Pulmonary artery endothelial cell (primary cell): ENCODE measurements around the gene MMP12. TPM values are rescaled to one million over a fixed set of nuclear protein-coding genes. Genes with fewer than 3 reads are reported as not detected.

Experiments used
- DNase-seq: peaks from one replicate; pipeline ENCODE4 v3.0.0-alpha.2; 2011; ENCODE audit warnings: low read depth, low spot score
- total RNA-seq: library from RNA; depleted of rRNA; stranded (reverse); fragments of >200 nt; gene quantifications from 2 replicates; pipeline ENCODE4 v1.2.3, GENCODE V29; 2014

MMP12 gene
- total RNA-seq, 1 donor from 2014 or later: not detected

GRCh38 chr11:102850973-102851745 lies 23.6 kb downstream of the MMP12 start:
- no peak for DNase-seq

- no peak for DNase-seq
These were observed 25.5 kb downstream of the MMP12 start for GRCh38 chr11:102849311-102849710.

- DNase-seq: no peak
These were observed 28.5 kb downstream of the MMP12 start for GRCh38 chr11:102846292-102846691.

GRCh38 chr11:102843489-102843888 lies 31.3 kb downstream of the MMP12 start, which contains the start of gene MMP3:
MMP3 (minus strand) TSS chr11:102843609; CDS start chr11:102843546, 63 bp downstream.
- DNase-seq: no peak

- DNase-seq: no peak
These were observed 31.9 kb downstream of the MMP12 start for GRCh38 chr11:102842930-102843329.

GRCh38 chr11:102840018-102840417 lies 34.8 kb downstream of the MMP12 start:
- no peak for DNase-seq

GRCh38 chr11:102837646-102838045 lies 37.1 kb downstream of the MMP12 start:
- DNase-seq: no peak

GRCh38 chr11:102837156-102837555 lies 37.6 kb downstream of the MMP12 start:
- DNase-seq: no peak

- no peak for DNase-seq
These were observed 38.4 kb downstream of the MMP12 start for GRCh38 chr11:102836290-102836875.

- DNase-seq: no peak
These were observed 41.1 kb downstream of the MMP12 start for GRCh38 chr11:102833731-102834130.

GRCh38 chr11:102832612-102833011 lies 42.2 kb downstream of the MMP12 start:
- DNase-seq: no peak

GRCh38 chr11:102831489-102832440 lies 43.0 kb downstream of the MMP12 start:
- no peak for DNase-seq

- no peak for DNase-seq
These were observed 43.7 kb downstream of the MMP12 start for GRCh38 chr11:102831128-102831488.

- no peak for DNase-seq
These were observed 44.6 kb downstream of the MMP12 start for GRCh38 chr11:102830001-102830727.

- no peak for DNase-seq
These were observed 45.3 kb downstream of the MMP12 start for GRCh38 chr11:102829316-102830000.

- no peak for DNase-seq
These were observed 50.2 kb downstream of the MMP12 start for GRCh38 chr11:102824556-102824955.

- no peak for DNase-seq
These were observed 55.3 kb downstream of the MMP12 start for GRCh38 chr11:102819491-102819890.

GRCh38 chr11:102813484-102813883 lies 61.3 kb downstream of the MMP12 start:
- no peak for DNase-seq
